Measurements from ENCODE around the gene AQP12A. TPM values are rescaled to one million over a fixed set of nuclear protein-coding genes. Genes with fewer than 3 reads are reported as not detected.

AQP12A gene
- total RNA-seq, 1 experiment from 2014 or later: not detected

- DNase-seq (ENCODE audit: low spot score): no peak
Measured at GRCh38 chr2:240739797-240740196, 48.1 kb downstream of the AQP12A start.

GRCh38 chr2:240741091-240741490 is 49.4 kb downstream of the AQP12A start:
- DNase-seq (ENCODE audit: low spot score): no peak

- no peak for DNase-seq (ENCODE audit: low spot score)
Measured at GRCh38 chr2:240742602-240743095, 51.0 kb downstream of the AQP12A start.

- no peak for DNase-seq (ENCODE audit: low spot score)
Measured at GRCh38 chr2:240745456-240745855, 53.8 kb downstream of the AQP12A start.

- no peak for DNase-seq (ENCODE audit: low spot score)
Measured at GRCh38 chr2:240745962-240746361, 54.3 kb downstream of the AQP12A start.

- no peak for DNase-seq (ENCODE audit: low spot score)
Measured at GRCh38 chr2:240746671-240747070, 55.0 kb downstream of the AQP12A start.

- no peak for DNase-seq (ENCODE audit: low spot score)
Measured at GRCh38 chr2:240747256-240747655, 55.6 kb downstream of the AQP12A start.

Other genes with a start within 250 kb of the AQP12A start
- 8.0 and 8.9 TPM in 2 replicates for gene ANKMY1, start 133.9 kb upstream of the AQP12A start, total RNA-seq (2014; rRNA removed; shearing (Covaris generic))
- gene DUSP28, start 131.5 kb upstream of the AQP12A start, total RNA-seq (2014; rRNA removed; shearing (Covaris generic)): 12.3 and 12.6 TPM in 2 replicates
- 13.5 and 19.8 TPM in 2 replicates for gene RNPEPL1, start 123.4 kb upstream of the AQP12A start, total RNA-seq (2014; rRNA removed; shearing (Covaris generic))
- 15.4 and 22.2 TPM in 2 replicates for gene CAPN10, start 105.1 kb upstream of the AQP12A start, total RNA-seq (2014; rRNA removed; shearing (Covaris generic))
- gene GPR35, start 66.4 kb upstream of the AQP12A start, total RNA-seq (2014; rRNA removed; shearing (Covaris generic)): 0.17 and 2.7 TPM in 2 replicates
- not detected in 2 replicates for gene AQP12B, start 9.0 kb upstream of the AQP12A start, total RNA-seq (2014; rRNA removed; shearing (Covaris generic))
- 4.1 and 6.4 TPM in 2 replicates for gene KIF1A, start 128.4 kb downstream of the AQP12A start, total RNA-seq (2014; rRNA removed; shearing (Covaris generic))
- gene AGXT, start 177.0 kb downstream of the AQP12A start, total RNA-seq (2014; rRNA removed; shearing (Covaris generic)): 0.07 TPM in 1 of 2 replicates, not detected in the other
- 0.22 TPM in 1 of 2 replicates, not detected in the other for gene MAB21L4, start 204.3 kb downstream of the AQP12A start, total RNA-seq (2014; rRNA removed; shearing (Covaris generic))
- gene CROCC2, start 214.5 kb downstream of the AQP12A start, total RNA-seq (2014; rRNA removed; shearing (Covaris generic)): 0.02 TPM in 1 of 2 replicates, not detected in the other

Measured in A172 (cell line).